Measurements from ENCODE around the gene PSD2. TPM values are rescaled to one million over a fixed set of nuclear protein-coding genes. Genes with fewer than 3 reads are reported as not detected.

PSD2 gene
- total and polyA plus RNA-seq, 7 donors: under 0.01 to 0.28 (median 0.10) TPM; not detected in 4

GRCh38 chr5:139757727-139758509 is 37.7 kb upstream of the PSD2 start:
- WGBS, 2 donors: 85 to 88% methylated on average over 11 of the region's 11 CpGs
- Histone ChIP-seq H3K4me1 (peaks cover 0 to 8% (median 7%) of the 10 kb centered on the region in 4 donors), H3K9me3 (no peaks in the 10 kb centered on the region), H3K27ac (no peak overlapping the region), H3K36me3 (no peaks in the 10 kb centered on the region), H3K27me3 (peaks cover 17 to 46% (median 37%) of the 10 kb centered on the region in 3 donors), H3K4me3 (no peak overlapping the region)
- intact Hi-C loops (cut with DNase I): no loop called here
- DNase-seq: no peak
- TF ChIP-seq EP300 (IDR thresholded peaks at IDR 0.05) (no peak), POLR2AphosphoS5 (IDR thresholded peaks at IDR 0.05) (no peak), POLR2A (IDR thresholded peaks at IDR 0.05) (no peak), CTCF (IDR thresholded peaks at IDR 0.05) (no peak)

GRCh38 chr5:139758510-139759075 is 37.0 kb upstream of the PSD2 start:
- DNase-seq: no peak
- Histone ChIP-seq H3K36me3 (no peaks in the 10 kb centered on the region), H3K27me3 (peaks cover 18 to 46% (median 38%) of the 10 kb centered on the region in 3 donors), H3K4me1 (peaks cover 0 to 8% (median 7%) of the 10 kb centered on the region in 4 donors), H3K9me3 (no peaks in the 10 kb centered on the region), H3K4me3 (no peak overlapping the region), H3K27ac (no peak overlapping the region)
- WGBS, 2 donors: 93 to 96% methylated on average over 7 of the region's 7 CpGs
- intact Hi-C loops (cut with DNase I): no loop called here
- no peak for TF ChIP-seq EP300 (IDR thresholded peaks at IDR 0.05)
- TF ChIP-seq POLR2AphosphoS5 (IDR thresholded peaks at IDR 0.05): no peak
- TF ChIP-seq POLR2A (IDR thresholded peaks at IDR 0.05): no peak
- no peak for TF ChIP-seq CTCF (IDR thresholded peaks at IDR 0.05)

DNA sequence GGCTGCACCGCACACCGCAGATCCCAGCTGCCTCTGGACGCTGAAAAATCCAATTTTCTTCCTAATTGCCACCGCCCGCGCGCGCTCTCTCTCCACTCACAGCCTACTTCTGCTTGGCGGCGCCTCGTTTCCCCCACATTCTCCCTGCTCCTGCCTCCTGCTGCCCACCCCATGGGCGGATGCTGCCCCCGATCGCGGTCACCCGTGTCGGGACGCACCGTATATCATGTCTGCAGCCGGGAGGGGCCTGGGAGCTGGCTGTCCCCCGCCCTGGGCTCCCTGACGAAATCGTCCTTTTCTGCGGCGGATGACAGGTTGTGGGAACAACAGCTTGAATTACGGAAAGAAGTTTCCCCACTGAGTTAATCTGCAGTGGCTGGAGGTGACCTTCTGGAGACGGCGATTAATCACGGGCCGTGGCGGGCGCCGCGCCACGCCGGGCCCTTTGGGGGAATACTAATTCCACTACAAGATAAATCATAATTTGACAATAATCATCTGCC is 36.3 kb upstream of the PSD2 start:
- intact Hi-C loops (cut with DNase I): no loop called here
- Histone ChIP-seq H3K36me3 (no peaks in the 10 kb centered on the region), H3K27me3 (peaks cover 23 to 46% (median 38%) of the 10 kb centered on the region in 3 donors), H3K9me3 (no peaks in the 10 kb centered on the region), H3K4me3 (no peak overlapping the region), H3K4me1 (peaks cover 0 to 11% (median 9%) of the 10 kb centered on the region in 4 donors), H3K27ac (no peak overlapping the region)
- 74 to 81% methylated on average over 36 of the region's 36 CpGs for WGBS, 2 donors
- TF ChIP-seq POLR2AphosphoS5 (IDR thresholded peaks at IDR 0.05) (no peak), EP300 (IDR thresholded peaks at IDR 0.05) (no peak), POLR2A (IDR thresholded peaks at IDR 0.05) (no peak), CTCF (IDR thresholded peaks at IDR 0.05) (no peak)
- no peak for DNase-seq

DNA sequence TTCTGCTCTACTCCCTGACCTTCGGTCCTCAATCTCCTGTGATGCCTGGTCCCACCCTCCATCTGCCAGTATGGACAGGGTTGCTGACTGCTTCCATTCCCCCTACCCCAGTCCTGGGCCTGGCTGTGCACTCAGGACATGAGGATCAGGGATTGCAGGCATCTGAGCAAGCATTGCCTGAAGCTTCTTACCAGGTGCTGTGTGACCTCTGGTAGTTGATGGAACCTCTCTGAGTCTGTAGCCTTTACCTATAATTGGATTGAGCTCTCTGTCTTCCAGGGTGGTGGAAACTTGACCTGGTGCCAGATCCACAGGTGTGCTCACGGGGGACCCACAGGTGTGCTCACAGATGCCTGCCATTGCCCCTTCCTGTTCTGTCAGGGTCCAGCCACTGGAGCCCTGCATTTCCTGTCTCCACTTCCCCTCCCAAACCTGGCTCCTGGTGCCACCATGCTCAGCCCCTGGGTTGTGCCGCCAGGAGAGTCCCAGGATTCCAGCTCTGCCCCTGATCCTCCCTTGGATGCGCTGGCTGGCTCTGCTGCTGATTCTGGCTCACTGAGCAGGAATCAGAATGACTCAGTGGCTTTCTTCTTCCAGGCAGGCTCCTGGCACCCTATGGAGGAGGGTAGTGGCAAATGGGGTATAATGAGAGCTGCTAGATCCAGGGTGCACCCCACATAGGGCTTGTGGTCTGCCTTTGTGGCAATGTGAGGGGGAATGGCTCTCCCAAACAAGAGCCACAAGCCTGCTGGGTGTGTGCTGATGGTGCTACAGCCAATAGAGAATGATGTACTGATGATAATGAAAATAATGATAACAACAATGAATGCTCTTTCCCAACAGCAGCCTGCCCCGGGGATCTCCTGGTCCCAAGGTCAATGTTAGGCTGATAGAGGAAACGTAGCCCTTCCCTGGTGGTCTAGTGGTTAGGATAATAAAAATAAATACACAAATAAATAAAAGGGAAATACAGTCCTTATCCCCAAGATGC is 35.2 kb upstream of the PSD2 start:
- Histone ChIP-seq H3K4me3 (no peak overlapping the region), H3K36me3 (no peaks in the 10 kb centered on the region), H3K9me3 (no peaks in the 10 kb centered on the region), H3K4me1 (peaks cover 0 to 20% (median 11%) of the 10 kb centered on the region in 4 donors), H3K27me3 (peaks cover 22 to 46% (median 39%) of the 10 kb centered on the region in 3 donors), H3K27ac (no peak overlapping the region)
- TF ChIP-seq POLR2AphosphoS5 (IDR thresholded peaks at IDR 0.05): no peak
- TF ChIP-seq EP300 (IDR thresholded peaks at IDR 0.05): no peak
- no peak for TF ChIP-seq POLR2A (IDR thresholded peaks at IDR 0.05)
- no peak for TF ChIP-seq CTCF (IDR thresholded peaks at IDR 0.05)
- 46 to 68% methylated on average over 6 of the region's 6 CpGs for WGBS, 2 donors
- DNase-seq: no peak
- intact Hi-C loops (cut with DNase I): no loop called here

Data from sigmoid colon (tissue), 7 donors.